Right lobe of liver (tissue), 6 donors: ENCODE data around the gene DCAF4L1. TPM values are rescaled to one million over a fixed set of nuclear protein-coding genes. Genes with fewer than 3 reads are reported as not detected.

Source experiments
- ATAC-seq, 4 donors: fragments of 200-7000 bp; cut with Tn5 transposase; one replicate each; pipeline ENCODE4 v1.9.1; 2020; ENCODE audit warnings: mild to moderate bottlenecking in 4 of 4, moderate library complexity in 4 of 4
- DNase-seq, 3 donors: peaks; one replicate each; pipeline ENCODE4 v3.0.0-alpha.2; 2020
- H3K27ac ChIP-seq, 3 donors: fragments of 200-600 bp; one replicate each; pipeline ENCODE4 v1.8.0; 2022
- H3K27me3 ChIP-seq, 2 donors: fragments of 200-600 bp; one replicate each; pipeline ENCODE4 v1.8.0; 2022
- H3K36me3 ChIP-seq, 4 donors: fragments of 200-600 bp; sonication (generic) in 1 of 4; one replicate each; pipeline versions ENCODE4 v1.5.1 to v1.8.0; 2017 to 2022; ENCODE audit warnings: control low read depth in 1 of 4
- H3K4me1 ChIP-seq, 4 donors: fragments of 200-600 bp; sonication (generic) in 1 of 4; one replicate each; pipeline versions ENCODE4 v1.5.1 to v1.8.0; 2017 to 2022; ENCODE audit warnings: control low read depth in 1 of 4
- H3K4me3 ChIP-seq, 3 donors: fragments of 200-600 bp; one replicate each; pipeline ENCODE4 v1.8.0; 2022
- H3K9me3 ChIP-seq, 4 donors: fragments of 200-600 bp; sonication (generic) in 1 of 4; one replicate each; pipeline versions ENCODE4 v1.5.1 to v1.8.0; 2017 to 2022; ENCODE audit warnings: control low read depth in 1 of 4
- POLR2A ChIP-seq: fragments of 450-650 bp; IDR thresholded peaks from one replicate; pipeline ENCODE4 v1.6.1; 2017; ENCODE audit warnings: antibody characterized with exemption, mild to moderate bottlenecking
- WGBS: methylation state at CpG from one replicate; pipeline ENCODE4 v1.1.6; 2018; ENCODE audit warnings: low coverage, low lambda C conversion rate; ENCODE audit not compliant: insufficient coverage; ENCODE audit errors: missing lambda C conversion rate; 5-methylcytosine and 5-hydroxymethylcytosine counted together
- intact Hi-C, 2 donors: fragments of 100-400 bp; cut with DNase I; formaldehyde crosslinking; loops; one replicate each; pipeline versions ENCODE4 v1.11.2 to v1.14.1; 2022
- total RNA-seq, 6 experiments: library from RNA; depleted of rRNA in 2 of 6; stranded (reverse); fragments of >200 nt in 2 of 6; fragmentation: NEBNext Ultra II Directional in 3 of 6; extraction: Animal tissue kit (Norgen Biotek cat#: 25700) in 3 of 6; gene quantifications; one replicate each; pipeline versions ENCODE4 v1.1.0 to v1.2.4, GENCODE V29; 2016 to 2023
- TF ChIP-seq, protein P1 (sequence below), 4 donors: fragments of 200-600 bp in 3 of 4; fragments of 450-650 bp in 1 of 4; IDR thresholded peaks; one replicate each; pipeline versions ENCODE4 v1.5.1 to v1.8.0; 2016 to 2022; ENCODE audit warnings: antibody characterized with exemption in 4 of 4, mild to moderate bottlenecking in 2 of 4
- donor health status: DM: no; HTN: yes; CAD: no.
- donor health status: DM: no; HTN: no; CAD: no.
- donor health status: DM: no; HTN: no; CAD: no.
- donor health status: DM: no; HTN: yes; CAD: no.
- donor health status: DM: no; HTN: yes; CAD: no.

Gene DCAF4L1
- total RNA-seq, 6 experiments from 2014 or later = 0.04 to 0.31 (median 0.15) TPM

DNA sequence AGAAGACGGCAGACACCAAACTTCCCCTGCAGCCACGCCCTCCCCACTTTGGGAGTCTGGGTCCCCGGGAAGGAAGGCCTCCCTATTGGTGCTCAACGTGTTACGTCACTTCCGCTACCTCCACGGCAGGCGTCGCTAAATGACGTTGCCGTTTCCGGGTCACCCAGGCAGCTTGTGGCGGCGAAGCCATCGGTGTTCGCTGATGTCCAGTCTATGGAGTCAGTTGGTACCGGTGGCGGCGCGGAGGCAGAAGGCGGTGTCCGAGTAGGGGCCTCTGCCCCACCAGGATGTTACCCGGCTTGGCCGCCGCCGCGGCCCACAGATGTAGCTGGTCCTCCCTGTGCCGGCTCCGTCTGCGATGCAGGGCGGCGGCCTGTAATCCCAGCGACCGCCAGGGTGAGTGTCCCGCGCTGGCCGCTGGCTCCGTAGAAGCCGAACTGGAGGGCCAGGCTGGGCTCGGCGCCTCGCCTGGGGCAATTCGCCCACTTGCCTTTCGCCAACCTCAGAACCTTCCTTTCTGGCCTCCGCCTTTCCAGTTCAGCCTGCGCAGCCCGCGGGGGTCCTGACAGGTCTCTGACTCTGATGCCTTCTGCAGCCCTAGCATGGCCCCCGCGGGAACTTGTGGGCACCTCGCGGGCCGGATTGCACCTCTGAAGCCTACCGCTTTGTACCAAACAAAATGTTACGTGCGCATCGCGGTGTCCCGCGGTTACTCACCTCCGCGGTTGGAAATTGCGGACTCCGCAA, 9.0 kb downstream of the DCAF4L1 start, which contains the start of gene SLC30A9:
TSS of gene SLC30A9 (plus strand) at position 166 of the 747 bp plus-strand sequence. CDS start at position 288, 122 bp downstream.
- Histone ChIP-seq H3K4me3 (peak within 1 kb of the TSS; percentile 84 to 97 (median 96)), H3K4me1 (peaks cover 0 to 19% (median 3%) of the 10 kb centered on the region in 4 donors), H3K36me3 (no peaks in the 10 kb centered on the region), H3K27me3 (no peaks in the 10 kb centered on the region), H3K27ac (peak within 1 kb of the TSS; percentile 51 to 75 (median 65)), H3K9me3 (no peaks in the 10 kb centered on the region)
- intact Hi-C loops = no loop called here
- WGBS = 0% methylated on average over 21 of the region's 64 CpGs
- DNase-seq = peak; percentile 94 to 97 (median 97)
- peak; percentile 89 for TF ChIP-seq POLR2A
- TF ChIP-seq, protein P1, sequence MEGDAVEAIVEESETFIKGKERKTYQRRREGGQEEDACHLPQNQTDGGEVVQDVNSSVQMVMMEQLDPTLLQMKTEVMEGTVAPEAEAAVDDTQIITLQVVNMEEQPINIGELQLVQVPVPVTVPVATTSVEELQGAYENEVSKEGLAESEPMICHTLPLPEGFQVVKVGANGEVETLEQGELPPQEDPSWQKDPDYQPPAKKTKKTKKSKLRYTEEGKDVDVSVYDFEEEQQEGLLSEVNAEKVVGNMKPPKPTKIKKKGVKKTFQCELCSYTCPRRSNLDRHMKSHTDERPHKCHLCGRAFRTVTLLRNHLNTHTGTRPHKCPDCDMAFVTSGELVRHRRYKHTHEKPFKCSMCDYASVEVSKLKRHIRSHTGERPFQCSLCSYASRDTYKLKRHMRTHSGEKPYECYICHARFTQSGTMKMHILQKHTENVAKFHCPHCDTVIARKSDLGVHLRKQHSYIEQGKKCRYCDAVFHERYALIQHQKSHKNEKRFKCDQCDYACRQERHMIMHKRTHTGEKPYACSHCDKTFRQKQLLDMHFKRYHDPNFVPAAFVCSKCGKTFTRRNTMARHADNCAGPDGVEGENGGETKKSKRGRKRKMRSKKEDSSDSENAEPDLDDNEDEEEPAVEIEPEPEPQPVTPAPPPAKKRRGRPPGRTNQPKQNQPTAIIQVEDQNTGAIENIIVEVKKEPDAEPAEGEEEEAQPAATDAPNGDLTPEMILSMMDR (IDR thresholded peaks at IDR 0.05) = peak in 3 of 4 donors; percentile 27 to 42 (median 34)
- peak; percentile 99 to 100 (median 99) for ATAC-seq

DNA sequence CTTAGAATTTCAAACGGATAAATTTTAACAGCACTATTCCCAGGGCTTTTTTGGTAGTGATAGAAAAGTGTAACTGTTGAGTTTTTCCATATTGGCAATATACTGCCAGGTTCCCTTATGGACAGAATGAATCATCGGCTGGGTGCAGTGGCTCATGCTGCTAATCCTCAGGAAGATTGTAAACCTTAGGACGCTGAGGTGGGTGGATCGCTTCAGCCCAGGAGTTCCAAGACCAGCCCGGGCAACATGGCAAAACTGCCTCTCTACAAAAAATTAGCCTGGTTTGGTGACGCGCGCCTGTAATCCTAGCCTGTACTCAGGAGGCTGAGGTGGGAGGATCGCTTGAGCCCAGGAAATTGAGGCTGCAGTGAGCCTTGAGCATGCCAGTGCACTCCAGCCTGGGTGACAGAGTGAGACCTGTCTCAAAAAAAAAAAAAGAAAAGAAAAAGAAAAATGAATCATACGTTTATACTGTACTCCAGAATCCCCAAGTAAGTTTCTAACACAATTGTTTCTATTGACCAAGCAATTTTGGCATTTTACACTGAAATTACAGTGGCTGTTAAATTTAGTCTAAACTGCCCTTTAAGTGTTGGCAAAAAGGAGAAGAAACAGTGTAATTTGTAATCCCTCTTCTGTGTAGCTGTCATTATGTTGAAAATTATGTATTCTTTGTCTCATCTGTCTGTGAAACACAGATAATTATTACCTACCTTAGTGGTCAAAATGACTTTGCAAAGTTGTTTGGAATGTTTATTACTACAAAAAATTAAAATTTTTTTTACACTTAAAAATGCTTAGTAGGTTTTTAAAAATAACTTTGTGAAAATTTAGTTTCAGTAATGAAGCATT, 10.6 kb downstream of the DCAF4L1 start:
- Histone ChIP-seq H3K9me3 (no peaks in the 10 kb centered on the region), H3K4me3 (no peak overlapping the region), H3K27ac (no peak overlapping the region), H3K36me3 (no peaks in the 10 kb centered on the region), H3K4me1 (peaks cover 0 to 19% (median 3%) of the 10 kb centered on the region in 4 donors), H3K27me3 (no peaks in the 10 kb centered on the region)
- intact Hi-C loops = no loop called here
- ATAC-seq (no peak), DNase-seq (no peak)
- 91% methylated on average over 7 of the region's 10 CpGs for WGBS
- no peak for TF ChIP-seq POLR2A
- TF ChIP-seq, protein P1 (IDR thresholded peaks at IDR 0.05) = no peak

DNA sequence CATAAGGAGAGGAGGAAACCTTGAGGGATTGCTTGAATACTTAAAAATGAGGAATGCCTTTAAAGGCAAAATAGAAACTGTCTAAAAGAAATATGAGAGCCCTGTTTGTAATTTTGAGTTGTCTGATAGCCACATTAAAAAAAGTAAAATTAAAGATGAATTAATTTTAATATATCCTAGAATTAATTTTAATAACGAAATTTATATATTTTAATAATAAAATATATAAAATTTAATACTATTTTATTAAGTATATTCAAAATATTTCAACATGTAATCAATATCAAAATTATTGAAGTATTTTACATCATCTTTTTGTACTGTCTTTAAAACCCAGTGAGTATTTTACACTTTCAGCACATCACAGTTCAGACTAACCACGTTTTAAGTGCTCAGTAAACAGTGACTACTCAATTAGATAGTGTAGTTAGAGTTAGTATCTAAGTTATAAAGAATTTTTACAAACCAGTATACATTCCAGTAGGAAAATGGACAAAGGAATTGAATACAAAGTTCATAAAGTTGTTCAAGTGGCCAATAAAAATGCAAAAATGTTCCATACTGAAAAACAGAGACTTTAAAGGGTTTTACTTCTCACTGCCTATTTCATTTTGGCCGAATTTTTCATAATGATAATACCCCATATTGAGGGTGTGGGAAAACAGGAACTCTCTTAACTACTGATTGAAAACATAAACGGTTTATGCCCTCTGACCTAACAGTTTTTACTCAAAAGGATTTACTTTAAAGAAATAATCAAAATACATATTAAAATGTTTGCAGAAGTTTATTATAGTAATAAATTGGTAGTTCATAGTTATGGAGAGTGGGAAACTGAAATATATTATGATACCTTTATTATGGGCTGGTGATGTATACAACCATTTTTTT, 11.7 kb downstream of the DCAF4L1 start:
- intact Hi-C loops = no loop called here

More for the DNA sequence above, 11.7 kb downstream of the DCAF4L1 start:
- ATAC-seq (no peak), DNase-seq (no peak)
- Histone ChIP-seq H3K27me3 (no peaks in the 10 kb centered on the region), H3K9me3 (no peaks in the 10 kb centered on the region), H3K4me3 (no peak overlapping the region), H3K27ac (no peak overlapping the region), H3K36me3 (no peaks in the 10 kb centered on the region), H3K4me1 (peaks cover 0 to 19% (median 3%) of the 10 kb centered on the region in 4 donors)
- 68% methylated on average over 4 of the region's 4 CpGs for WGBS
- TF ChIP-seq POLR2A = no peak
- TF ChIP-seq, protein P1 (IDR thresholded peaks at IDR 0.05) = no peak
